Dendritic cell treated with granulocyte-macrophage colony-stimulating factor and Interleukin-4, amounts not matched to agents 40 ng/mL and 50 ng/mL, for 4 days (primary cell): Measurements from ENCODE around the gene FGGY.

Source experiments
- H3K27ac Mint-ChIP-seq: one replicate; pipeline ENCODE4 v1.8.0; 2022; ENCODE audit warnings: mild to moderate bottlenecking, mixed read lengths
- H3K27me3 Mint-ChIP-seq: one replicate; pipeline ENCODE4 v1.8.0; 2022; ENCODE audit warnings: mild to moderate bottlenecking, mixed read lengths
- H3K36me3 Mint-ChIP-seq: one replicate; pipeline ENCODE4 v1.8.0; 2022; ENCODE audit warnings: low read depth, mixed read lengths
- H3K4me1 Mint-ChIP-seq: one replicate; pipeline ENCODE4 v1.8.0; 2022; ENCODE audit warnings: low read depth, mixed read lengths
- H3K4me3 Mint-ChIP-seq: one replicate; pipeline ENCODE4 v1.8.0; 2022; ENCODE audit warnings: mild to moderate bottlenecking, moderate library complexity, mixed read lengths
- H3K9me3 Mint-ChIP-seq: one replicate; pipeline ENCODE4 v1.8.0; 2022; ENCODE audit warnings: mixed read lengths
- intact Hi-C: fragments of 100-400 bp; cut with micrococcal nuclease; formaldehyde crosslinking; loops from one replicate; pipeline ENCODE4 v1.15.0; 2022

The FGGY gene

GRCh38 chr1:59690171-59690930 is 393.5 kb downstream of the FGGY start:
- Mint-ChIP-seq H3K27ac (no peak overlapping the region), H3K9me3 (no peaks in the 10 kb centered on the region), H3K36me3 (no peaks in the 10 kb centered on the region), H3K4me1 (peaks cover 31% of the 10 kb centered on the region), H3K27me3 (peaks cover 2% of the 10 kb centered on the region), H3K4me3 (no peak overlapping the region)
- intact Hi-C loops, result no loop called here

- H3K27me3 Mint-ChIP-seq, result peaks cover 2% of the 10 kb centered on the region
- intact Hi-C loops, result no loop called here
These were observed 394.4 kb downstream of the FGGY start for GRCh38 chr1:59691261-59691660.

GRCh38 chr1:59692591-59692990 is 395.7 kb downstream of the FGGY start:
- no peaks in the 10 kb centered on the region for H3K9me3 Mint-ChIP-seq
- H3K4me1 Mint-ChIP-seq, result peaks cover 48% of the 10 kb centered on the region
- intact Hi-C loops, result loop anchor here (2.0 kb wide), 1 partner anchor 18 kb away; no protein-coding TSS in a partner anchor
- H3K27ac Mint-ChIP-seq, result no peak overlapping the region
- no peaks in the 10 kb centered on the region for H3K27me3 Mint-ChIP-seq
- no peaks in the 10 kb centered on the region for H3K36me3 Mint-ChIP-seq
- H3K4me3 Mint-ChIP-seq, result no peak overlapping the region

More at GRCh38 chr1:59691261-59691660, 394.4 kb downstream of the FGGY start:
- peaks cover 40% of the 10 kb centered on the region for H3K4me1 Mint-ChIP-seq
- H3K36me3 Mint-ChIP-seq, result no peaks in the 10 kb centered on the region
- no peak overlapping the region for H3K27ac Mint-ChIP-seq
- no peaks in the 10 kb centered on the region for H3K9me3 Mint-ChIP-seq
- H3K4me3 Mint-ChIP-seq, result no peak overlapping the region

GRCh38 chr1:59693406-59693805 is 396.5 kb downstream of the FGGY start:
- H3K27me3 Mint-ChIP-seq, result no peaks in the 10 kb centered on the region
- no peaks in the 10 kb centered on the region for H3K9me3 Mint-ChIP-seq
- intact Hi-C loops, result loop anchor here (2.0 kb wide), 1 partner anchor 19 kb away; no protein-coding TSS in a partner anchor
- no peak overlapping the region for H3K27ac Mint-ChIP-seq
- no peak overlapping the region for H3K4me3 Mint-ChIP-seq
- H3K4me1 Mint-ChIP-seq, result peaks cover 55% of the 10 kb centered on the region
- no peaks in the 10 kb centered on the region for H3K36me3 Mint-ChIP-seq

- Mint-ChIP-seq H3K9me3 (no peaks in the 10 kb centered on the region), H3K4me3 (no peak overlapping the region), H3K27ac (no peak overlapping the region), H3K36me3 (no peaks in the 10 kb centered on the region), H3K4me1 (peaks cover 53% of the 10 kb centered on the region), H3K27me3 (no peaks in the 10 kb centered on the region)
- intact Hi-C loops, result loop anchor here (5.0 kb wide), 1 partner anchor 913 kb away; the partner anchor contains the start of gene JUN
These were observed 398.4 kb downstream of the FGGY start for GRCh38 chr1:59695252-59695651.

GRCh38 chr1:59696421-59697115 is 399.7 kb downstream of the FGGY start:
- H3K27ac Mint-ChIP-seq, result peak overlapping the region; percentile 65
- intact Hi-C loops, result loop anchor here (2.0 to 5.0 kb wide), 2 partner anchors 914 to 956 kb away; partner anchors contain the start of gene JUN
- peak overlapping the region; percentile 37 for H3K4me3 Mint-ChIP-seq
- H3K36me3 Mint-ChIP-seq, result no peaks in the 10 kb centered on the region
- peaks cover 53% of the 10 kb centered on the region for H3K4me1 Mint-ChIP-seq
- H3K9me3 Mint-ChIP-seq, result no peaks in the 10 kb centered on the region
- no peaks in the 10 kb centered on the region for H3K27me3 Mint-ChIP-seq

GRCh38 chr1:59697150-59697800 is 400.4 kb downstream of the FGGY start:
- Mint-ChIP-seq H3K4me3 (peak overlapping the region; percentile 37), H3K27me3 (no peaks in the 10 kb centered on the region), H3K36me3 (no peaks in the 10 kb centered on the region), H3K4me1 (peaks cover 52% of the 10 kb centered on the region), H3K27ac (peak overlapping the region; percentile 65), H3K9me3 (no peaks in the 10 kb centered on the region)
- intact Hi-C loops, result loop anchor here (2.0 to 5.0 kb wide), 2 partner anchors 915 to 956 kb away; partner anchors contain the start of gene JUN

- H3K27me3 Mint-ChIP-seq, result no peaks in the 10 kb centered on the region
- H3K4me1 Mint-ChIP-seq, result peaks cover 44% of the 10 kb centered on the region
- intact Hi-C loops, result loop anchor here (2.0 to 5.0 kb wide), 2 partner anchors 60 to 916 kb away; partner anchors contain the start of gene JUN
- peak overlapping the region; percentile 20 for H3K27ac Mint-ChIP-seq
- no peaks in the 10 kb centered on the region for H3K36me3 Mint-ChIP-seq
- H3K4me3 Mint-ChIP-seq, result no peak overlapping the region
- no peaks in the 10 kb centered on the region for H3K9me3 Mint-ChIP-seq
These were observed 401.5 kb downstream of the FGGY start for GRCh38 chr1:59698386-59698785.

GRCh38 chr1:59699227-59699847 is 402.4 kb downstream of the FGGY start:
- intact Hi-C loops, result loop anchor here (2.0 to 5.0 kb wide), 2 partner anchors 59 to 917 kb away; partner anchors contain the start of gene JUN
- no peaks in the 10 kb centered on the region for H3K36me3 Mint-ChIP-seq
- H3K27ac Mint-ChIP-seq, result no peak overlapping the region
- H3K4me1 Mint-ChIP-seq, result peaks cover 40% of the 10 kb centered on the region
- H3K4me3 Mint-ChIP-seq, result no peak overlapping the region
- no peaks in the 10 kb centered on the region for H3K9me3 Mint-ChIP-seq
- no peaks in the 10 kb centered on the region for H3K27me3 Mint-ChIP-seq

- Mint-ChIP-seq H3K36me3 (no peaks in the 10 kb centered on the region), H3K4me1 (peaks cover 34% of the 10 kb centered on the region), H3K27me3 (no peaks in the 10 kb centered on the region), H3K4me3 (no peak overlapping the region), H3K9me3 (no peaks in the 10 kb centered on the region), H3K27ac (no peak overlapping the region)
- intact Hi-C loops, result loop anchor here (10.0 kb wide), 2 partner anchors 207 to 557 kb away; no protein-coding TSS in a partner anchor
These were observed 404.5 kb downstream of the FGGY start for GRCh38 chr1:59701376-59701775.

- H3K9me3 Mint-ChIP-seq, result no peaks in the 10 kb centered on the region
- H3K4me1 Mint-ChIP-seq, result peaks cover 23% of the 10 kb centered on the region
- no peaks in the 10 kb centered on the region for H3K36me3 Mint-ChIP-seq
- intact Hi-C loops, result loop anchor here (10.0 kb wide), 2 partner anchors 209 to 559 kb away; no protein-coding TSS in a partner anchor
- no peak overlapping the region for H3K4me3 Mint-ChIP-seq
- H3K27ac Mint-ChIP-seq, result no peak overlapping the region
- H3K27me3 Mint-ChIP-seq, result no peaks in the 10 kb centered on the region
These were observed 406.5 kb downstream of the FGGY start for GRCh38 chr1:59703226-59703917.

GRCh38 chr1:59703918-59704378 is 407.1 kb downstream of the FGGY start:
- intact Hi-C loops, result loop anchor here (10.0 kb wide), 2 partner anchors 209 to 559 kb away; no protein-coding TSS in a partner anchor
- no peaks in the 10 kb centered on the region for H3K9me3 Mint-ChIP-seq
- H3K27me3 Mint-ChIP-seq, result no peaks in the 10 kb centered on the region

GRCh38 chr1:59704716-59705115 is 407.8 kb downstream of the FGGY start:
- no peaks in the 10 kb centered on the region for H3K9me3 Mint-ChIP-seq
- no peak overlapping the region for H3K27ac Mint-ChIP-seq
- intact Hi-C loops, result loop anchor here (10.0 kb wide), 2 partner anchors 210 to 560 kb away; no protein-coding TSS in a partner anchor

More at GRCh38 chr1:59703918-59704378, 407.1 kb downstream of the FGGY start:
- Mint-ChIP-seq H3K4me1 (peaks cover 18% of the 10 kb centered on the region), H3K4me3 (no peak overlapping the region), H3K27ac (no peak overlapping the region), H3K36me3 (peaks cover under 1% of the 10 kb centered on the region)

More at GRCh38 chr1:59704716-59705115, 407.8 kb downstream of the FGGY start:
- Mint-ChIP-seq H3K36me3 (peaks cover 4% of the 10 kb centered on the region), H3K4me1 (peaks cover 18% of the 10 kb centered on the region), H3K27me3 (no peaks in the 10 kb centered on the region), H3K4me3 (no peak overlapping the region)
